CD4-positive, alpha-beta T cell treated with Interleukin-4 for 1 hour (primary cell): ENCODE results near the gene PLK4.
"Not testable (repeated sequence)": the region's sequence is repeated elsewhere in the genome, so short reads cannot be mapped to it uniquely, and the experiment has no call there.

Experiments
- DNase-seq, 2 donors: peaks; one replicate each; pipeline ENCODE4 v3.0.0-alpha.2; 2020 to 2022

Gene PLK4

DNA sequence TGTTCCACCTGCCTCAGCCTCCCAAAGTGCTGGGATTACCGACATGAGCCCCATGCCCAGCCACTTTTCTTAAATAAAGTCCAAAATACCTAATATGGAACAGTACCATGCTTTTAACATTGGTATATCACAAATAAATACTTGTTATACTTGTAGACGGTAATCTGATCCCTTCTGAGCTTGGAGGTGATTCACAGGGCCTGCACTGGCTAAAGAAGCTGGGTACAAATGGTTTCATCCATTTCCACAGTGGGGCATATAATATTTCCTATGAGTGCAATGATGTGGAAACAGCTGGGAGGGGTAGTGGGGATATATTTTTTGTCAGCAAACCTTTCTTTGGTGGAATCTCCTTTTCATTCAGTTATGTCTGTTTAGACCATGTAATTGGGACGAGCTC, 35.8 kb downstream of the PLK4 start:
- DNase-seq, result no peak

DNA sequence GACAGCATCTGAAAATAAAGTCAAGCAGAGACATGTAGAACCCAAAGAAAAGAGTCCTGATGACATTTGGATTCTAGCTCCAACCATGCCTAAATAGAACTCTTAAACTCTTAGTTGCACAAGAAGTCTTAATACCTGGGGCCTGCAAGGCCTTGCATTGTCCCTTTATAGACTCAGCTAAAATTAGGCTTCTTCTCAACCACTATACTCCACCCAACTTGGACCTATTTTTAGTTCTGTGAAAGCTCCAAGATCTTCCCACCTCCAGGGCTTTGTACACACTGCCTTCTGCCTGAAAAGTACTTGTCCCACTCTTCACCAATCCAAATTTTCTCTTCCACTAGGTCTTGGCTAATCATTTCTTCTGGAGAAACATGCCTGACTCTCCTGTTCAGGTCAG, 36.5 kb downstream of the PLK4 start:
- no peak for DNase-seq

DNA sequence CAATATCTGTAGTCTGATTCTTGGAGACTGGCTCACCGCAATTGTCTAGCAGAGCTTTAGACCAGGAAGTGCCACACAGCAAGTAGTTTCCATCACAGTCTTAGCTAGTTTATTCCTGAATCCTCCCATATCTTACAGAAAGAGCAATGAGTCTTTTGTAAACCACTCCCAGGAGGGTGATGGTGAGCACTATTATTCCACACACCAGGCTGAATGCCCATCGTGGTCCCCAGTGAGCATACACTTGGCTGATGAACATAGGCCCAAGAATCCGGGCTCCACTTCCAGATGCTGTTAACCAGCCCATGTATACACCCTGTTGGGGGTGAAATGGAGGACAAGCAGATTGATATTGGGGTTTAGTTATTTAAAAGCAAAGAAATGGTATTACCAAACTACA, 39.8 kb downstream of the PLK4 start:
- DNase-seq, result no peak

DNA sequence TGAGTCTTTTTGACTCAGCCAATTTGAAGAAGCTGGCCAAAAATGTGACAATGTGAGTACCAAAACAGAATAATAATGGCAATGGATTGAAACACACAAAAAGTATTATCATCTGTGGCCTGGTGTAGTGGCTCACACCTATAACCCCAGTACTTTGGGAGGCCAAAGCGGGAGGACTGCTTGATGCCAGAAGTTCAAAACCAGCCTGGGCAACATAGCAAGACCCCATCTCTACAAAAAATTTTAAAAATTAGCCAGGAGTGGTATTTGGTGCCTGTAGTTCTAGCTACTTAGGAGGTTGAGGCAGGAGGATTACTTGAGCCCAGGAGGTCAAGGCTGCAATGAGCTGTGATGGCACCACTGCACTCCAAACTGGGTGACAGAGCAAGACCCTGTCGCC, 41.5 kb downstream of the PLK4 start:
- DNase-seq, result no peak

DNA sequence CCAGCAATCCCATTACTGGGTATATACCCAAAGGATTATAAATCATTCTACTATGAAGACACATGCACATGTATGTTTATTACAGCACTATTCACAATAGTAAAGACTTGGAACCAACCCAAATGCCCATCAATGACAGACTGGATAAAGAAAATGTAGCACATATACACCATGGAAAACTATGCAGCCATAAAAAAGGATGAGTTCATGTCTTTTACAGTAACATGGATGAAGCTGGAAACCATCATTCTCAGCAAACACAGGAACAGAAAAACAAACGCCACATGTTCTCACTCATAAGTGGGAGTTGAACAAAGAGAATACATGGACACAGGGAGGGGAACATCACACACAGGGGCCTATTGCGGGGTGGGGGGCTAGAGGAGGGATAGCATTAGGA, 45.0 kb downstream of the PLK4 start:
- not testable (repeated sequence) for DNase-seq

DNA sequence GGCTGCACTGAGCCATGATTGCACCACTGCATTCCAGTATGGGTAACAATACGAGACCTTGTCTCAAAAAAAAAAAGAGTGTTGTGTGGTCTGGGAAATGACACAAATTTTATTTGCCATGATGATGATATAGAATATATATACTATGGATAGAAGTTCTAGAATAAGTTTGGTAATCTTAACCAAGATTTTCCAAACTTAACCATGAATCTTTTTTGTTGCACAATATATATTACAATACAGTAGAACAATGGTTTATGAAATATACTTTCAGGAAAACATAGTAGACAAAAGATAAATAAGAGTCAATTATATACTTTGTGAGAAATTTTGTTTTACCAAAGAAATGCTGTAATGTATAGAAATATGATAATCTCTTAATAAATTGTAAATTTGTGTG, 49.5 kb downstream of the PLK4 start:
- DNase-seq, result no peak

DNA sequence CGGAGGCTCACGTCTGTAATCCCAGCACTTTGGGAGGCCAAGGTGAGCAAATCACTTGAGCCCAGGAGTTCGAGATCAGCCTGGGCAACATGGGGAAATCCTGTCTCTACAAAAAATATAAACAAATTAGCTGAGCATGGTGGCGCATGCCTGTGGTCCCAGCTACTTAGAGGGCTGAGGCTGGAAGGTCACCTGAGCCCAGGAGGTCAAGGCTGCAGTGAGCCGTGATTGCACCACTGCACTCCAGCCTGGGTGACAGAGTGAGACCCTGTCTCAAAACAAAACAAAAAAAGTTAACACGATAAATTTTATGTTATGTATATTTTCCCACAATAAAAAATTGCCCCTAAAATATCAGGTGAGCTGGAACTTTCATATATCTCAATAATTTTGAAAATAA, 51.1 kb downstream of the PLK4 start:
- DNase-seq, result not testable (repeated sequence)

- no peak for DNase-seq
These were observed 56.3 kb downstream of the PLK4 start for GRCh38 chr4:127936974-127937373.
